Neural cell (in vitro differentiated cells): ENCODE results near the gene VARS1. TPM values are rescaled to one million over a fixed set of nuclear protein-coding genes. Genes with fewer than 3 reads are reported as not detected.
A peak's percentile ranks its signal among the peaks of the same experiment; 100 is the strongest.

ENCODE experiments used
- H2AFZ ChIP-seq: fragments of 200-600, 300-800 bp; sonication (generic), shearing (Covaris generic); 2 replicates; pipeline ENCODE4 v1.6.0; 2014; ENCODE audit warnings: low read depth, mild to moderate bottlenecking, antibody characterized with exemption, low read length, moderate library complexity
- H3F3A ChIP-seq: fragments of 200-600 bp; shearing (Covaris generic); 2 replicates; pipeline ENCODE4 v1.6.1; 2016; ENCODE audit warnings: mild to moderate bottlenecking, moderate library complexity, mixed read lengths, antibody characterized with exemption, low read length; ENCODE audit not compliant: insufficient read depth, poor library complexity, severe bottlenecking
- H3K27ac ChIP-seq: fragments of 200-600, 300-800 bp; sonication (generic), shearing (Covaris generic); 2 replicates; pipeline ENCODE4 v1.5.1; 2014; ENCODE audit warnings: mild to moderate bottlenecking, low read length, moderate library complexity
- H3K27me3 ChIP-seq: fragments of 300-800, 200-600 bp; sonication (generic), shearing (Covaris generic); 2 replicates; pipeline ENCODE4 v1.6.0; 2014; ENCODE audit warnings: mild to moderate bottlenecking, low read depth, low read length, moderate library complexity; ENCODE audit not compliant: insufficient read depth
- H3K36me3 ChIP-seq: fragments of 300-800, 200-600 bp; sonication (generic), shearing (Covaris generic); 2 replicates; pipeline ENCODE4 v1.5.1; 2014; ENCODE audit warnings: mild to moderate bottlenecking, antibody characterized with exemption, low read length, moderate library complexity; ENCODE audit not compliant: insufficient read depth
- H3K4me2 ChIP-seq: fragments of 300-800, 200-600 bp; sonication (generic), shearing (Covaris generic); 2 replicates; pipeline ENCODE4 v1.6.0; 2014; ENCODE audit warnings: mild to moderate bottlenecking, low read length
- H3K4me3 ChIP-seq: fragments of 300-800, 200-600 bp; sonication (generic), shearing (Covaris generic); 2 replicates; pipeline ENCODE4 v1.5.1; 2014; ENCODE audit warnings: mild to moderate bottlenecking, low read length, moderate library complexity
- H3K79me2 ChIP-seq: fragments of 200-600 bp; shearing (Covaris generic); replicated peaks from 2 replicates; pipeline ENCODE4 v1.6.0; 2014; ENCODE audit warnings: mild to moderate bottlenecking, low read length, moderate library complexity; ENCODE audit not compliant: insufficient read depth
- H3K9ac ChIP-seq: fragments of 300-800, 200-600 bp; sonication (generic), shearing (Covaris generic); 2 replicates; pipeline ENCODE4 v1.6.1; 2016; ENCODE audit warnings: mild to moderate bottlenecking, low read length, mixed read lengths
- H3K9me2 ChIP-seq: fragments of 200-600 bp; shearing (Covaris generic); 2 replicates; pipeline ENCODE4 v1.6.1; 2016; ENCODE audit warnings: mild to moderate bottlenecking, low read length, mixed read lengths; ENCODE audit not compliant: insufficient read depth
- H3K9me3 ChIP-seq: fragments of 200-600, 300-800 bp; sonication (generic), shearing (Covaris generic); 2 replicates; pipeline ENCODE4 v1.6.1; 2016; ENCODE audit warnings: mild to moderate bottlenecking, mixed run types, low read length, moderate library complexity, mixed read lengths
- H4K20me1 ChIP-seq: fragments of 200-600 bp; shearing (Covaris generic); 2 replicates; pipeline ENCODE4 v1.6.1; 2016; ENCODE audit warnings: mild to moderate bottlenecking, mixed run types; ENCODE audit not compliant: insufficient read depth
- EP300 ChIP-seq: fragments of 450-650 bp; conservative IDR thresholded peaks from 2 replicates; pipeline ENCODE4 v1.6.1; 2014; ENCODE audit warnings: antibody characterized with exemption, mild to moderate bottlenecking, moderate library complexity; ENCODE audit not compliant: poor library complexity, severe bottlenecking
- EZH2 ChIP-seq: fragments of 200-600, 300-800 bp; shearing (Covaris generic), sonication (generic); IDR thresholded peaks from 2 replicates; pipeline ENCODE4 v1.6.1; 2014; ENCODE audit warnings: antibody characterized with exemption, low read length, borderline replicate concordance, mild to moderate bottlenecking; ENCODE audit not compliant: insufficient read depth, poor library complexity, severe bottlenecking
- MXI1 ChIP-seq: fragments of 450-650 bp; conservative IDR thresholded peaks from 2 replicates; pipeline ENCODE4 v1.6.1; 2014; ENCODE audit warnings: antibody characterized with exemption, mild to moderate bottlenecking; ENCODE audit not compliant: poor library complexity, severe bottlenecking
- POLR2AphosphoS5 ChIP-seq: IDR thresholded peaks from 2 replicates; pipeline ENCODE4 v1.6.1; 2012
- RAD21 ChIP-seq: fragments of 450-650 bp; conservative IDR thresholded peaks from 2 replicates; pipeline ENCODE4 v1.6.1; 2014; ENCODE audit warnings: antibody characterized with exemption, mild to moderate bottlenecking, moderate library complexity
- SMC3 ChIP-seq: fragments of 450-650 bp; conservative IDR thresholded peaks from 2 replicates; pipeline ENCODE4 v1.6.1; 2014; ENCODE audit warnings: antibody characterized with exemption, mild to moderate bottlenecking, moderate library complexity; ENCODE audit not compliant: poor library complexity
- TAF1 ChIP-seq: IDR thresholded peaks from 2 replicates; pipeline ENCODE4 v1.6.1; 2012; ENCODE audit warnings: low read depth
- polyA plus RNA-seq: library from polyadenylated mRNA; depleted of rRNA; stranded (reverse); fragments of >200 nt; gene quantifications from 2 replicates; pipeline ENCODE4 v1.2.3, GENCODE V29; 2014
- TF ChIP-seq, protein P1 (sequence below): fragments of 450-650 bp; IDR thresholded peaks from 2 replicates; pipeline ENCODE4 v1.5.1; 2014; ENCODE audit warnings: antibody characterized with exemption, mild to moderate bottlenecking, moderate library complexity; ENCODE audit not compliant: poor library complexity, severe bottlenecking
- TF ChIP-seq, protein P2 (sequence below): IDR thresholded peaks from 2 replicates; pipeline ENCODE4 v1.6.1; 2012; ENCODE audit warnings: borderline replicate concordance

Gene VARS1
- polyA plus RNA-seq, 1 donor from 2014 or later = 40.9 TPM

DNA sequence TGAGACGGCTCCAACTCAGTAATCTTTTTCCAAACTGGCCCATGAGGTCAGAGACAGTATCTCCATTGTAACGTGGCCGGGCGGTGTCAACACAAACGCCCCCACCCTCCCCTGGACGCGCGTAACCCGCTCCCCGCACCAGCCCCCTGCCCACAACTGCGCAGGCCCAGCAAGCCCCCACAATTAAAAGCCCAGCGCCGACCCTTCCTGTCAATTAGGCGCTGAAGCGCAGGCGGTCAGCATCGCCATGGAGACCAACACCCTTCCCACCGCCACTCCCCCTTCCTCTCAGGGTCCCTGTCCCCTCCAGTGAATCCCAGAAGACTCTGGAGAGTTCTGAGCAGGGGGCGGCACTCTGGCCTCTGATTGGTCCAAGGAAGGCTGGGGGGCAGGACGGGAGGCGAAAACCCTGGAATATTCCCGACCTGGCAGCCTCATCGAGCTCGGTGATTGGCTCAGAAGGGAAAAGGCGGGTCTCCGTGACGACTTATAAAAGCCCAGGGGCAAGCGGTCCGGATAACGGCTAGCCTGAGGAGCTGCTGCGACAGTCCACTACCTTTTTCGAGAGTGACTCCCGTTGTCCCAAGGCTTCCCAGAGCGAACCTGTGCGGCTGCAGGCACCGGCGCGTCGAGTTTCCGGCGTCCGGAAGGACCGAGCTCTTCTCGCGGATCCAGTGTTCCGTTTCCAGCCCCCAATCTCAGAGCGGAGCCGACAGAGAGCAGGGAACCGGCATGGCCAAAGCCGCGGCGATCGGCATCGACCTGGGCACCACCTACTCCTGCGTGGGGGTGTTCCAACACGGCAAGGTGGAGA, 19.7 kb upstream of the VARS1 start, which contains the start of the genes HSPA1A and HSPA1L:
TSS of gene HSPA1A (plus strand) at position 519 of the 814 bp plus-strand sequence. CDS start at position 733, 214 bp downstream.
TSS of gene HSPA1L (minus strand) at position 259 of the 814 bp plus-strand sequence. CDS start 3,311 bp downstream, outside the sequence.
- Histone ChIP-seq H3K9me2 (no peaks in the 10 kb centered on the region), H4K20me1 (no peaks in the 10 kb centered on the region), H3K79me2 (no peaks in the 10 kb centered on the region), H3K9ac (peak within 1 kb of the TSS; percentile 59), H3K27me3 (no peaks in the 10 kb centered on the region), H3F3A (no peaks in the 10 kb centered on the region), H3K36me3 (no peaks in the 10 kb centered on the region), H3K9me3 (no peaks in the 10 kb centered on the region), H3K4me3 (peak within 1 kb of the TSS; percentile 66), H2AFZ (peak within 1 kb of the TSS; percentile 25), H3K4me2 (no peak within 1 kb of the TSS), H3K27ac (peak within 1 kb of the TSS; percentile 62)
- TF ChIP-seq MXI1 (no peak), EZH2 (no peak), SMC3 (no peak), EP300 (no peak), POLR2AphosphoS5 (peak; percentile 87), RAD21 (no peak), TAF1 (no peak)
- TF ChIP-seq, protein P1, sequence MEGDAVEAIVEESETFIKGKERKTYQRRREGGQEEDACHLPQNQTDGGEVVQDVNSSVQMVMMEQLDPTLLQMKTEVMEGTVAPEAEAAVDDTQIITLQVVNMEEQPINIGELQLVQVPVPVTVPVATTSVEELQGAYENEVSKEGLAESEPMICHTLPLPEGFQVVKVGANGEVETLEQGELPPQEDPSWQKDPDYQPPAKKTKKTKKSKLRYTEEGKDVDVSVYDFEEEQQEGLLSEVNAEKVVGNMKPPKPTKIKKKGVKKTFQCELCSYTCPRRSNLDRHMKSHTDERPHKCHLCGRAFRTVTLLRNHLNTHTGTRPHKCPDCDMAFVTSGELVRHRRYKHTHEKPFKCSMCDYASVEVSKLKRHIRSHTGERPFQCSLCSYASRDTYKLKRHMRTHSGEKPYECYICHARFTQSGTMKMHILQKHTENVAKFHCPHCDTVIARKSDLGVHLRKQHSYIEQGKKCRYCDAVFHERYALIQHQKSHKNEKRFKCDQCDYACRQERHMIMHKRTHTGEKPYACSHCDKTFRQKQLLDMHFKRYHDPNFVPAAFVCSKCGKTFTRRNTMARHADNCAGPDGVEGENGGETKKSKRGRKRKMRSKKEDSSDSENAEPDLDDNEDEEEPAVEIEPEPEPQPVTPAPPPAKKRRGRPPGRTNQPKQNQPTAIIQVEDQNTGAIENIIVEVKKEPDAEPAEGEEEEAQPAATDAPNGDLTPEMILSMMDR = no peak
- TF ChIP-seq, protein P2, sequence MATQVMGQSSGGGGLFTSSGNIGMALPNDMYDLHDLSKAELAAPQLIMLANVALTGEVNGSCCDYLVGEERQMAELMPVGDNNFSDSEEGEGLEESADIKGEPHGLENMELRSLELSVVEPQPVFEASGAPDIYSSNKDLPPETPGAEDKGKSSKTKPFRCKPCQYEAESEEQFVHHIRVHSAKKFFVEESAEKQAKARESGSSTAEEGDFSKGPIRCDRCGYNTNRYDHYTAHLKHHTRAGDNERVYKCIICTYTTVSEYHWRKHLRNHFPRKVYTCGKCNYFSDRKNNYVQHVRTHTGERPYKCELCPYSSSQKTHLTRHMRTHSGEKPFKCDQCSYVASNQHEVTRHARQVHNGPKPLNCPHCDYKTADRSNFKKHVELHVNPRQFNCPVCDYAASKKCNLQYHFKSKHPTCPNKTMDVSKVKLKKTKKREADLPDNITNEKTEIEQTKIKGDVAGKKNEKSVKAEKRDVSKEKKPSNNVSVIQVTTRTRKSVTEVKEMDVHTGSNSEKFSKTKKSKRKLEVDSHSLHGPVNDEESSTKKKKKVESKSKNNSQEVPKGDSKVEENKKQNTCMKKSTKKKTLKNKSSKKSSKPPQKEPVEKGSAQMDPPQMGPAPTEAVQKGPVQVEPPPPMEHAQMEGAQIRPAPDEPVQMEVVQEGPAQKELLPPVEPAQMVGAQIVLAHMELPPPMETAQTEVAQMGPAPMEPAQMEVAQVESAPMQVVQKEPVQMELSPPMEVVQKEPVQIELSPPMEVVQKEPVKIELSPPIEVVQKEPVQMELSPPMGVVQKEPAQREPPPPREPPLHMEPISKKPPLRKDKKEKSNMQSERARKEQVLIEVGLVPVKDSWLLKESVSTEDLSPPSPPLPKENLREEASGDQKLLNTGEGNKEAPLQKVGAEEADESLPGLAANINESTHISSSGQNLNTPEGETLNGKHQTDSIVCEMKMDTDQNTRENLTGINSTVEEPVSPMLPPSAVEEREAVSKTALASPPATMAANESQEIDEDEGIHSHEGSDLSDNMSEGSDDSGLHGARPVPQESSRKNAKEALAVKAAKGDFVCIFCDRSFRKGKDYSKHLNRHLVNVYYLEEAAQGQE = peak; percentile 20

DNA sequence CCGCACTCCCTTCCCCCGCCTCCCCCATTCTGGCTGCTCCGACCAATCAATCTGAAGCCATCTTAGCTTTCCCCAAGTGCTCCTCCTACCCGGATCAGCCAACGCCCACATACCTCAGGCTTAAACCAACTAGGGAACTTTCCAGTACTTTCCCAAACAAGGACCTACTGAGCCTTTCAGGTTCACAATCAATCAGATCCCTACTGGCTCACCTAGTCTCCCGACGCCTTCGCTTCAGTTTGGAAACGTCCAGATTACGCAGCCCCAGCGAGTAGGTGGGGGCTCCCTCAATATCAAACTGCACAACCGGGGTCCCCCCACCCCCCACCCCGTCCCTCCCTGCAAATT, 19.1 kb upstream of the VARS1 start:
- H2AFZ ChIP-seq = peak overlapping the region; percentile 25
- no peak overlapping the region for H3K4me2 ChIP-seq
- no peak for TF ChIP-seq EP300
- no peak for TF ChIP-seq MXI1
- no peak for TF ChIP-seq EZH2
- no peak for TF ChIP-seq POLR2AphosphoS5
- TF ChIP-seq SMC3 = no peak
- TF ChIP-seq, protein P1 = no peak
- TF ChIP-seq, protein P2 = no peak
- no peak for TF ChIP-seq TAF1
- TF ChIP-seq RAD21 = no peak
- no peaks in the 10 kb centered on the region for H3K27me3 ChIP-seq
- H3K36me3 ChIP-seq = no peaks in the 10 kb centered on the region
- no peaks in the 10 kb centered on the region for H3F3A ChIP-seq
- H3K4me3 ChIP-seq = peak overlapping the region; percentile 66
- H3K79me2 ChIP-seq = no peaks in the 10 kb centered on the region
- H3K9ac ChIP-seq = peak overlapping the region; percentile 54
- no peaks in the 10 kb centered on the region for H4K20me1 ChIP-seq
- no peaks in the 10 kb centered on the region for H3K9me3 ChIP-seq
- H3K27ac ChIP-seq = peak overlapping the region; percentile 58
- H3K9me2 ChIP-seq = no peaks in the 10 kb centered on the region
